Adrenal gland (tissue), 5 donors: ENCODE measurements around the gene FMR1.

Experiments
- CTCF ChIP-seq, 6 experiments: fragments of 450-650 bp in 4 of 6; fragments of 200-600 bp in 2 of 6; sonication (generic) in 1 of 6; IDR thresholded peaks; 1 replicate in 5 of 6; 2 replicates in 1 of 6; pipeline versions ENCODE4 v1.5.1 to v1.8.0; 2016 to 2021; ENCODE audit warnings: antibody characterized with exemption in 6 of 6, mild to moderate bottlenecking in 2 of 6, moderate library complexity in 1 of 6
- POLR2A ChIP-seq, 2 donors: fragments of 450-650 bp; IDR thresholded peaks; one replicate each; pipeline ENCODE4 v1.6.1; 2017; ENCODE audit warnings: antibody characterized with exemption in 2 of 2, mild to moderate bottlenecking in 2 of 2, moderate library complexity in 1 of 2
- donor health status: DM: no; HTN: no; CAD: no.

- TF ChIP-seq CTCF (IDR thresholded peaks at IDR 0.05) (no peak), POLR2A (IDR thresholded peaks at IDR 0.05) (no peak)
Measured at GRCh38 chrX:147927256-147927655, 15.5 kb downstream of the FMR1 start.
